NCI-H510A treated with DMSO at 0.1 percent for 48 hours (cell line): ENCODE measurements around the gene ZFHX2.
A peak's percentile ranks its signal among the peaks of the same experiment; 100 is the strongest.
"Not testable (repeated sequence)": the region's sequence is repeated elsewhere in the genome, so short reads cannot be mapped to it uniquely, and the experiment has no call there.

Experiments used
- DNase-seq: peaks from one replicate; lab custom pipeline; 2025; lab: John Stamatoyannopoulos, UW

The ZFHX2 gene

GRCh38 chr14:23539248-23540140 lies 12.1 kb downstream of the ZFHX2 start:
- peak; percentile 56 for DNase-seq

DNA sequence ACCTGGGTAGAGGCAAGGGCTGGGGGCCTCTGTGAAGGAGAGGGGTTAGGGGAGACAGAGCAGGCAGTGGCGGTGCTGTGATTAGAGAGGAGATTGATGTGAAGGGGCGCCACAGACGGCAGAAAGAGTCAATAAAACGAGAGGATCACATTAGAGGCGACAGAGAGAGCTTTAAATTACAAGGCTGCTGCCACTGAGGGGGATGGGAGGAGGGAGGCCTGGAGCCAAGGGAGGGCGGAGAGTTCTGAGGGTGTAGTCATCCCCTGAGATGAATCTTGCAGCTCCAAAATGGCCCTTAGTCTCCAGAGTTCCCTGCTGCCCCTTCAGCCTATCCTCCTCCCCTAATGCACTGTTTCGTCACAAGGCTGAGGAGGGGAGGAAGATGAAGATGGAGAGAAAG lies 12.8 kb downstream of the ZFHX2 start:
- no peak for DNase-seq

- no peak for DNase-seq
Measured at GRCh38 chr14:23538050-23538718, 13.4 kb downstream of the ZFHX2 start.

DNA sequence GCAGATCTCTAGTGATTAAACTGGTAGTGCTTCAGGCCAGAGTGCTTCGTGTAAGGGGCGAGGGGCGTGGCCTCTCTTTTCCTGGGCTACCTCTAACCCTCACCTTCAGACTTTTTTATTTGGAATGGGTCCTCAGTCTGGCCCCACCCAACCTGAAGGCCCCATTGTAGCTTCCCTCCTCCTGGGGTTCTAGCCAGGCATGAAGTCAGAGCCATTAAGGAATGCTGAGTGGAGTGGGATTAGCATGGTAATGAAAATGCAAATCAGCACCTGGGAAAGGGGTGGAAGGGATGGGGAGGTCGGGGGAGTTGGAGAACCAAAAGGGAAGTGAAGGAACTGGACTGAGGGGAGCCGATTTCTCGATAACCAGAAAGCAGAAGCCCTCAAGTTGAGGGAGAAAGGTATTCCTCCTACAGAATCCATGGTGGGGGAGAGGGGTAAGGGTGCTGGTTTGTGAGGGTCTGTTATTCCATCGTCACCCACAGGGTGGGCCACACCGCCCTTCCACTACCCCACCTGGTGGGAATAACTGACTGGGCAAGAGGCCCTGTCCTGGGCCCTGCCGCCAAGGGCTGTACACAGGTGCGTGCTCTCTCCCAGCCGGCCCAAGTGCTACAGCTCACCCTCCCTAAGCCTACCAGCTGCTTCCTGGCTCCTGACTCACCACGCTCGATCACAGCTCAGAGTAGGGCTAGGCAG lies 14.1 kb downstream of the ZFHX2 start:
- DNase-seq = no peak

DNA sequence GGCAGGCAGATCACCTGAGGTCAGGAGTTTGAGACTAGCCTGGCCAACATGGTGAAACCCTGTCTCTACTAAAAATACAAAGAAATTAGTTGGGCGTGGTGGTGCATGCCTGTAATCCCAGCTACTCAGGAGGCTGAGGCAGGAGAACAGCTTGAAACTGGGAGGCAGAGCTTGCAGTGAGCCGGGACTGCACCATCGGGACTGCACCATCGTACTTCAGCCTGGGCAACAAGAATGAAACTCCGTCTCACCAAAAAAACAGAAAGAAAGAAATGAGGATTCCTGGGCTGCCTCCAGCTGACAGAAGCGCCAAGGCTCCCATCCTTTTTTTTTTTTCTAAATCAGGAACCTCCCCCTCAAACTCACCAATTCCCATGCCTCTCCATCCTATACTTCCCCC lies 14.7 kb downstream of the ZFHX2 start:
- DNase-seq = not testable (repeated sequence)

- no peak for DNase-seq
Measured at GRCh38 chr14:23536494-23536893, 15.1 kb downstream of the ZFHX2 start.

DNA sequence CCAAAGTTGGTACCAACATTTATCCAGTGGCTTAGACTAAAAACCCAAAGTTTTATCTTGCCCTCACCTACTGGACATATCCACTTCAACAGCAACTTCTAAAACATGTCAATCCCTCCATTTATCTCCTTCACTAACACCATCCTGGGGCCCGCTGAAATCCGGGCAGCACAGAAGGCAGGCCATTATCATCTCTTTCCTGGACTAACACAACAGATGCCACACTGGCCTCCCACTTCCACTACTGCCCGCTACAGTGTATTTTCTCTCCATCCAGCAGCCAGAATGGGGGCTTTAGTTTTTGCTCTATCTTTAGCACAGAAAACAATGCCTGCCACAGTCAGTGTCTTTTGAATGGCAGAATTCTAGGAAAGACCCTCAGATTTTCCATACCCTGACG lies 15.6 kb downstream of the ZFHX2 start:
- DNase-seq = no peak

GRCh38 chr14:23533652-23534435 lies 17.7 kb downstream of the ZFHX2 start:
- DNase-seq = no peak

GRCh38 chr14:23532658-23533057 lies 18.9 kb downstream of the ZFHX2 start:
- DNase-seq = no peak

DNA sequence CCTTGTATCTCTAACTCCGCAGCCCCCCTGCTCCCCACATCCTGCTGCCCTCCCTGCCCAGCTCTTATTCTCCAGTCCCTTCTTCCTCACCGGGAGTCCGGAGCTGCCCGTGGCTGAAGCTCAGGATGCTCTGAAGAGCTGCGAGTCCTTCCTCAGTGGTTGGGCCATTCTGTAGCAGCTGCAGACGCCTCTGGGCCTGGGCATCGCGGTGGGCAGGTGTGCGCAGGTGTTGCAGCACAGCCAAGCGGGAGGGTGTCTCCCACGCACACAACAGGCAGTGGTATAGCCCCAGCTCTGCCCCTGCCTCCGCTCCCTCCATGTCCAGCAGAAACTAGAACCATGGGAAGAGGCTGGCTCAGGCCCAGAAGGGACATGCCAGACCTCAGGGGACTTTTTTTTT lies 20.2 kb downstream of the ZFHX2 start:
- DNase-seq = no peak

DNA sequence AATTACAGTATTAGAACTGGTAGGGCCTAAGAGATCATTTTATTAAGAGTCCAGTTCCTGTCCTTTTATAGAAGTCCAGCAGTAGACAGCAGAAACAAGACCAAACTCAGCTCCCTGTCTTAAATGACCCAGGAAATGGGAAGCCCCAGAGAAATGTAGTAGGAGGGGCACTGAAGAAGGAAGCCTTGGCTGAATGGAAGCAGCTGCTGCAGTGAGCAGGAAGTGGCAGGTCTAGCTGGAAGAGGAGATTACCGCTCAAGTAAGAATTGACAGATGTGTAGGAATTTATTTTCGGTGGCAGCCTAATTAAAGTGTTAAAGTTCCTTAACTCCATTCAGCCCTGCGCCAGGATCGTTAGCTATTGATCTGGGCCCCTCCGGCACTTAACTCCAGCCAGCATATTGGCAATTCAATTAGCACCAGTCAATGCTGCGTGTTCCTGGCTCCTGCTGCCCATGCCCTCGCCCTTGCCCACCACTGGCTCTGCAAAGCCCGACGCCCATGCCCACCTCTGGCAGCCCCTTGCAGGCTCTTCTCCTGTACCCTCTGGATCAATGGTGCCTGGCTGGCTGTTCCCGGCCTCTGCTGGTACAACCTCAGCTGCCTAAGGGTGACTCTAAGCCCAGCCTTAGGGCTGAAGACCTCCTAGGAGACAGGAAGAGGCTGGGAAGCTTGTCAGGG lies 21.1 kb downstream of the ZFHX2 start:
- DNase-seq = peak; percentile 22

DNA sequence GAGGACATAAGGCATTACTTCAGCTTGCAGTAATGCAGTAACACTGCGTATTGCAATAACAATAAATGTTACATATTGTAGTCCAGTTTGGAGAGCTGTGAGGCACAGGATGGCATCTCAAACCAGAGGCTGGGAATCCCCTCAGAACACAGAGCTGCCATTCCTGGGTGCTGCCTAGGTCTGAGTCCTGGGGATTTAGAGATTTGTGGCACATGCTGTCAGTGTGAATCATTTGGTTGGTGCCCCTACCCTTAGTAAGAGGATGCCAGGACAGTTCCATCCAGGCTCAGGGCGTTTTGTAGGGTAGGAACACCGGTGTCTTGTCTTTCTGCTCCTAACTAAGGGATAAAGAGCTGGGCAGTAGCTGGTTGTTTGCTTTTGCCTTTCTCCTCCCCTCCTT lies 22.5 kb downstream of the ZFHX2 start:
- no peak for DNase-seq

DNA sequence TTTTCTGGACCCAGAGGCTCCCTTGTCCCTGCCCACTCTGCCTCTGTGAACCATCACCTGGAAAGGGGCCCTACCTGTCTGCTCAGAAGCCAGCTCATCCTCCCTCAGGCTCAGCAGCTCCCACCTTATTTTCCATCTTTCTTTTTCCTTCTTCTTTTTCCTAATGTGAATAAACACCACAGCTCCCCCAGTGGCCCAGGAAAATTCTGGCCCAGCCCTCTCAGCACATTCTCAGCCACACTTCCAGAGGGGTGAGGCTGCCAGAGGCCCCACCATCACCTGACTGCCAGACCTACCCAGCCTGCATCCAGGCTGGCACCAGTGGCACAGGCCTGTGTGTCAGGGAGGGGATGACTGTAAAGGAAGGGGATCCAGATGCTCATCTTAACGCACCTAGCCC lies 23.0 kb downstream of the ZFHX2 start:
- no peak for DNase-seq

DNA sequence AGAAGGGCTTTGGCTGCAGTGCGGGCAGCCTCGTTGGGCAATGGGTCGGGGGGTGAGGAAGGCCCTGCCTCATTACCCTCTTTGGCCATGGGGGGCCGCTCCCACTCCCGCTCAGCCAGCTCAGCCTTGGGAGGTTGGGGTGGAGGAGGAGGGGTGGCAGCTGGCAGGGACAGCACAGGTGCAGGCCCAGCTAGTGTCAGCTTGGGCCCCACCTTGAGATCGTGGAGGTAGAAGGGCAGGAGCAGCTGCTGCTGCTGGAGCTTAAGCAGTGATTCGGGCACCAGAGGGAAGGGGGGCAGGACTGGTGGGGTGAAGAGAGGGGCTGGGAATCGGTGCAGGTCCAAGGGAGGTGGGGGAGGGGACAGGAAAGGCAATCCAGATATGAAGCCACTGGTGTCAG lies 26.0 kb downstream of the ZFHX2 start:
- DNase-seq = no peak

GRCh38 chr14:23524954-23525353 lies 26.6 kb downstream of the ZFHX2 start:
- no peak for DNase-seq

DNA sequence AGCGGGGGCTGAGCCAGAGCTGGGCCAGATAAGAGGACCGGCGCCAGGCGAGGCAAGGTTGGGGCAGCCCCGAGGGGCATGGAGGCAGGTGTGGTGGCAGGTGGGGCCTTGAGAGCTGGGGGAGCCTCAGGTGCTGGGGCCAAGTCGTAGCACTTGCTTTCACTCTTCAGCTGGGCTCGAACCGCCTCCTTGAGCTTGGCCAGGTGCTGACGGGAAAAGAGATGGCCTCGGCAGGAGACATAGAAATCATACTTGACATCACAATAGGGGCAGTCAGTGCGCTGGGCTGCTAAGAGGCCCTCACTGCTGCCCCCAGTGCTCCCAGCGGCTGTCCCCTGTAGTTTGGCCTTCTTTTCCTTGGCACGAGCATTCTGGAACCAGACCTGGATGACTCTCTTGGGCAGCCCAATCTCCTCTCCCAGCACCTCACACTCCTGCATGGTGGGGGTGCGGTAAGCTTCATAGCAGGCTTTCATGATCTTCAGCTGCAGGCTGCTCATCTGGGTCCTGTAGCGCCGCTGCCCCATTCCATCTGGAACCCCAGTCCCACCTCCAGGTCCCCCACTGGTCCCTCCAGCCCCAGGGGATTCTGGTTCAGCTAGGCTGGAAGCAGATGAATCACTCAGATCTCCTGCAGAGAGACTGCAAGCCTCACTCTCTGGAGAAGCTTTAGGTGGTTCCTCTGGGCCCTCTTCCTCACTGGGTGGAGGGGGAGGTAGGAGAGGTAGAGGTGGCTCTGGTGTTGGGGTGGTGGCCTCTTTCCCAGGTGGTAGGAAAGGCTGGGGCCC lies 28.1 kb downstream of the ZFHX2 start:
- DNase-seq = no peak

- DNase-seq = no peak
Measured at GRCh38 chr14:23522643-23523198, 28.8 kb downstream of the ZFHX2 start.

DNA sequence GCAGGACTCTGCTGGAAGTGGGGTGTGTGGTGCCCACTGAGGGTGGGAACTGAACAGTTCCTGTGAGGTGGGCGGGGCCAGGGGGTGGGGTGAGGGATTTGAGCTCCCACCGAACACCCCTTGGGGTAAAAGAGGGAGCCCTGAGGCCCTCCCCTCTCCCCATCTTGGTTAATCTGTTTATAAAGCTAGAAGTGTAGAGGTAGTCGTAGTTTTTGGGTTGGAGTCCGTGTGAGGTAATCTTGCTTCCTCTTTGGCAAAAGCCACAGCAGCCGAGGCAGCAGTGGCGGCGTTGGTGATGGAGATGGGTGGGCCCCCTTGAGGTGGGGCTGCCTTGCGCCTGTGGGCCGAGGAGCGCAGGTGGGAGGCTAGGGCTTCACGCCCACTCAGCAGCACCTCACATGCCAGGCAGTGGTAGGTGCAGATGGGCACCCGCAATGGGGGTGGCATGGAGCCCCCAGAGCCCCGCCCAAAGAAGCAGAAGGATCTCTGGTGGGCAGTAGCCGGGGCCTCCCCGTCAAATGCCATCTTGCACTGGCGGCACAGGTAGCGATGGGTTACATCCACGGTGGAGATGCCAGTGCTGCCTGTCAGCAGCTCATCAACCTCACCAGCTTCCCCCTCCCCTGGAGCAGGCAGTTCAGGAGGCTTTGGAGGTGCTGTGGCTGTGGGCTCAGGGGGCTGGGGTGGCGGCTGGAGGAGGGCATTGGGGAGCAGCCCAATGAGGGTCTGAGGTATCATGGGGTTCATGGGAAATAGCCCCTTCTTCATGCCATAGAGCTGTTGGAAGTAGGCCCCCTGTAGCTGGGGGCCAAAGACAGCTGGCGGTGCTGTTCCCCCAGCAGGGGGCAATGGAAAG lies 29.6 kb downstream of the ZFHX2 start:
- no peak for DNase-seq

GRCh38 chr14:23520899-23521533 lies 30.5 kb downstream of the ZFHX2 start:
- no peak for DNase-seq
